ENCODE results near the gene METTL15.

- TF ChIP-seq CTCF (IDR thresholded peaks at IDR 0.05) = no peak
- TF ChIP-seq POLR2A (IDR thresholded peaks at IDR 0.05) = no peak
Measured at GRCh38 chr11:28242596-28242995, 134.4 kb downstream of the METTL15 start.
